Stimulated activated memory B cell treated with anti-CD40 and anti-IgM and Interleukin-4, amounts not matched to agents 10 μg/mL and 1 μg/mL and 100 μg/mL, for 72 hours (primary cell): ENCODE data around the gene CHRM4.

ENCODE experiments used
- ATAC-seq: fragments of 150-1000 bp; cut with Tn5 transposase; 2 replicates; pipeline ENCODE4 v1.10.0; 2021
- H3K27ac Mint-ChIP-seq: one replicate; pipeline ENCODE4 v1.8.0; 2022; ENCODE audit warnings: mild to moderate bottlenecking, mixed read lengths
- H3K27me3 Mint-ChIP-seq: one replicate; pipeline ENCODE4 v1.8.0; 2022; ENCODE audit warnings: mixed read lengths
- H3K36me3 Mint-ChIP-seq: one replicate; pipeline ENCODE4 v1.8.0; 2022; ENCODE audit warnings: mixed read lengths
- H3K4me1 Mint-ChIP-seq: one replicate; pipeline ENCODE4 v1.8.0; 2022; ENCODE audit warnings: mixed read lengths
- H3K4me3 Mint-ChIP-seq: one replicate; pipeline ENCODE4 v1.8.0; 2022; ENCODE audit warnings: mild to moderate bottlenecking, moderate library complexity, mixed read lengths
- H3K9me3 Mint-ChIP-seq: one replicate; pipeline ENCODE4 v1.8.0; 2022; ENCODE audit warnings: mixed read lengths

CHRM4 gene

DNA sequence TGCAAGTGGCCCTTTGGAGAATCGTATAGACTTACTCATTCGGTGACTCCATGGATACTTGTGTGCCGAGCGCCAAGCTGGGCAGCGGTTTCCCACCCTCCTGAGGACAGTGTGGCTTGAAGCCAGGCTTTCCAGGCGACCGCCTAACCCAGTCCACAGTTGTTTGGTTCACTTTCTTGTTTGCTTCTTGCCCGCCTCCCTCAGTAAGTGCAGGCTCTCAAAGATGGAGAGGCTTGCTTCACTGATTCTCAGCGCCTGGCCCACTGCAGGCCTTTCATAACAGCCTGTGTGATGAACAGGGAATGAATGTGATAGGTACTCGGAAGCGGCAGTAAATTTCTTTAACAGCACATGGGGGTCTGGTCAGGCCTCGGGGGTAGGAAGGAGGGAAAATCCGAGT, 21.3 kb downstream of the CHRM4 start:
- Mint-ChIP-seq H3K4me3 (no peak overlapping the region), H3K27me3 (no peaks in the 10 kb centered on the region), H3K9me3 (no peaks in the 10 kb centered on the region), H3K4me1 (peaks cover 7% of the 10 kb centered on the region), H3K36me3 (peaks cover 33% of the 10 kb centered on the region), H3K27ac (no peak overlapping the region)
- ATAC-seq = no peak

DNA sequence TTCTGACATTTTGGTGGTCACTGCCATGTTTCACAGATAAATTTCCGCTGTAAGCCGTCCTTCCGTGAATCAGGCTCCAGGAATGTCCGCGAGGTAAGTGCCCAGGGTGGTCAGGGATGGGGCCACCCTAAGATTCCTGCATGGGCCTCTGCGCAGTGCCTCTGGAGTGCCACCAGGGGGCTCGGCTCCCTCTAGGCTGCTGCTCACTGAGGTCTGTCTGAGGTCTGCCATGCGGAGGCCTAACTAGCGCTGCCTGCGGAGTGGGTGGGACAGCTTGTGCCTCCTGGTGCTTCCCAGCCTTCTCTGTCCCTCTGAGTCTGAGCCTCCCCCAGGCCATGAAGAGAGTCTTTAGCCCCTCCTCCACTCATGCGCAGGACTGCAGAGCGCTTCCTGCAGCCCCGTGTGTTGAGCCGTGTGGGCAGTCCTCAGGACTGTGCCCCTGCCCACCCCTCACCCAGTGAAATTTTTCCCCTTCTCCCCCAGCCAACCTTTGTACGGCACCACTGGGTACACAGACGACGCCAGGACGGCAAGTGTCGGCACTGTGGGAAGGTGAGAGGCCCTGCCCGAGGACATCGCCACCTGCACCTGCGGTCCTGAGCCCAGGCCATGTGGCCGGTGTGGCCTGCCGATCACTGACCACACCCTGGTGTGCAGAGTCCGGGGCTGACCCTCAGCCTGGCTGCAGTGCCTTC, 22.0 kb downstream of the CHRM4 start:
- no peak overlapping the region for H3K27ac Mint-ChIP-seq
- no peaks in the 10 kb centered on the region for H3K27me3 Mint-ChIP-seq
- peak; percentile 61 for ATAC-seq
- H3K4me3 Mint-ChIP-seq = no peak overlapping the region
- peaks cover 7% of the 10 kb centered on the region for H3K4me1 Mint-ChIP-seq
- no peaks in the 10 kb centered on the region for H3K9me3 Mint-ChIP-seq
- H3K36me3 Mint-ChIP-seq = peaks cover 28% of the 10 kb centered on the region

GRCh38 chr11:46367916-46368267, 23.7 kb downstream of the CHRM4 start:
- Mint-ChIP-seq H3K27ac (no peak overlapping the region), H3K27me3 (no peaks in the 10 kb centered on the region), H3K4me3 (no peak overlapping the region), H3K9me3 (no peaks in the 10 kb centered on the region), H3K4me1 (peaks cover 9% of the 10 kb centered on the region), H3K36me3 (peaks cover 30% of the 10 kb centered on the region)
- no peak for ATAC-seq

DNA sequence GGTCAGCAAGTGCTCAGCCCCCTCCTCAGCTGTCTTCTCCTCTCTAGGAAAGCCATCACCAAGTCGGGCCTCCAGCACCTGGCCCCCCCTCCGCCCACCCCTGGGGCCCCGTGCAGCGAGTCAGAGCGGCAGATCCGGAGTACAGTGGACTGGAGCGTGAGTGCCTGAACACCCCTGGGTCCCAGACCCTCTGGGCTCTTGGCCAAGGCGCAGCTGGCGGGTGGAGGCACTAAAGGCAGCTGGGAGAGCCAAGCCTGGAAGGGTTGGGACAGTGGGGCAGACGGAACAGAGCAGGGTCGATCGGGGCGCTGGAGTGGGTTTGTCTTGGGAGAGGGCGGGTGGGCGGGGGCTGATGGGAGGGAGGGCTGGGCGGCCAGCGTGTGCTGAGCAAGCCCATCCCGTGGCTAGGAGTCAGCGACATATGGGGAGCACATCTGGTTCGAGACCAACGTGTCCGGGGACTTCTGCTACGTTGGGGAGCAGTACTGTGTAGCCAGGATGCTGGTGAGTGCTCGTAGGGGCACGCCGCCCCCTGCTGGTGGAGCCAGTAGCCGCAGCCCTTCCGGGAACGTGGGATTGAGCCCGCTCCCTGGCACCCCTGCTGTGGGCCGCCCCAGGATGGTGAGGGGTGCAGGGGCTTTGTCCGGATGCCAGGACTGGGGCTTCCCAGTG, 24.2 kb downstream of the CHRM4 start:
- ATAC-seq = peak; percentile 69

GRCh38 chr11:46366661-46367161, 24.9 kb downstream of the CHRM4 start:
- Mint-ChIP-seq H3K27ac (no peak overlapping the region), H3K36me3 (peaks cover 27% of the 10 kb centered on the region), H3K4me3 (no peak overlapping the region), H3K4me1 (peaks cover 18% of the 10 kb centered on the region), H3K9me3 (no peaks in the 10 kb centered on the region), H3K27me3 (no peaks in the 10 kb centered on the region)
- ATAC-seq = peak; percentile 21

More for the DNA sequence above, 24.2 kb downstream of the CHRM4 start:
- Mint-ChIP-seq H3K27ac (no peak overlapping the region), H3K27me3 (no peaks in the 10 kb centered on the region), H3K4me1 (peaks cover 14% of the 10 kb centered on the region), H3K4me3 (no peak overlapping the region), H3K36me3 (peaks cover 27% of the 10 kb centered on the region), H3K9me3 (no peaks in the 10 kb centered on the region)

DNA sequence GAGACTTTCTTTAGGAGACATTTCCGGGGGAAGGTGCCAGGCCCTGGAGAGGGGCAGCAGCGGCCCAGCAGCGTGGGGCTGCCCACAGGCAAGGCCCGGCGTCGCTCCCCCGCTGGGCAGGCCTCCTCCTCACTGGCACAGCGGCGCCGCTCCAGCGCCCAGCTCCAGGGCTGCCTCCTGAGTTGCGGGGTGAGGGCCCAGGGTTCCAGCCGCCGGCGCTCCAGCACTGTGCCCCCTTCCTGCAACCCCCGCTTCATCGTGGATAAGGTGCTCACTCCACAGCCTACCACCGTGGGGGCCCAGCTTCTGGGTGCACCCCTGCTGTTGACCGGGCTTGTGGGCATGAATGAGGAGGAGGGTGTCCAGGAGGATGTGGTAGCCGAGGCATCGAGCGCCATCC, 25.3 kb downstream of the CHRM4 start:
- Mint-ChIP-seq H3K27ac (no peak overlapping the region), H3K27me3 (no peaks in the 10 kb centered on the region), H3K9me3 (no peaks in the 10 kb centered on the region), H3K4me1 (peaks cover 22% of the 10 kb centered on the region), H3K4me3 (no peak overlapping the region), H3K36me3 (peaks cover 27% of the 10 kb centered on the region)
- no peak for ATAC-seq

GRCh38 chr11:46364791-46365190, 26.8 kb downstream of the CHRM4 start:
- H3K36me3 Mint-ChIP-seq = peaks cover 20% of the 10 kb centered on the region
- H3K27ac Mint-ChIP-seq = peak overlapping the region; percentile 34
- H3K4me3 Mint-ChIP-seq = no peak overlapping the region
- H3K9me3 Mint-ChIP-seq = no peaks in the 10 kb centered on the region
- H3K4me1 Mint-ChIP-seq = peaks cover 33% of the 10 kb centered on the region
- no peak for ATAC-seq
- H3K27me3 Mint-ChIP-seq = no peaks in the 10 kb centered on the region

DNA sequence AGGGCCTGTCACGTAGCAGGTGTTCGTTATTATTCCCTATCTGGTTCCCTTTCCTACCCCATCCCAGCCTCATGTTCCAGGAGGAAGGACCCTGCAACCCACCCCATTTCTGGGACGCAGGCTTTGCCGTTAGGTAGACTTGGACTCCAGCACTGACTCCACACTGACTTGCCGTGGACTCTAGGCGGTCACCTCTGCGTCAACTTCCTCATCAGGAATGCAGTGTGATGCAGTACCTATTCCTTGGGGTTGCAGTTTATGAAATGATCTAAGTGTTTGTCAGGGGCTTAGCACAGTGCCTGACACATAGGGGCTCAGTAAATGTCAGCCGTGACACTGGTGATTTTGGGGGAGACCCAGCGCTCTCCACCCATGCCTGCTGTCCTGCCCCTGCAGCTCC, 27.5 kb downstream of the CHRM4 start:
- H3K36me3 Mint-ChIP-seq = peaks cover 13% of the 10 kb centered on the region
- no peak overlapping the region for H3K4me3 Mint-ChIP-seq
- no peak overlapping the region for H3K27ac Mint-ChIP-seq
- H3K4me1 Mint-ChIP-seq = peaks cover 33% of the 10 kb centered on the region
- no peaks in the 10 kb centered on the region for H3K27me3 Mint-ChIP-seq
- ATAC-seq = no peak
- no peaks in the 10 kb centered on the region for H3K9me3 Mint-ChIP-seq

DNA sequence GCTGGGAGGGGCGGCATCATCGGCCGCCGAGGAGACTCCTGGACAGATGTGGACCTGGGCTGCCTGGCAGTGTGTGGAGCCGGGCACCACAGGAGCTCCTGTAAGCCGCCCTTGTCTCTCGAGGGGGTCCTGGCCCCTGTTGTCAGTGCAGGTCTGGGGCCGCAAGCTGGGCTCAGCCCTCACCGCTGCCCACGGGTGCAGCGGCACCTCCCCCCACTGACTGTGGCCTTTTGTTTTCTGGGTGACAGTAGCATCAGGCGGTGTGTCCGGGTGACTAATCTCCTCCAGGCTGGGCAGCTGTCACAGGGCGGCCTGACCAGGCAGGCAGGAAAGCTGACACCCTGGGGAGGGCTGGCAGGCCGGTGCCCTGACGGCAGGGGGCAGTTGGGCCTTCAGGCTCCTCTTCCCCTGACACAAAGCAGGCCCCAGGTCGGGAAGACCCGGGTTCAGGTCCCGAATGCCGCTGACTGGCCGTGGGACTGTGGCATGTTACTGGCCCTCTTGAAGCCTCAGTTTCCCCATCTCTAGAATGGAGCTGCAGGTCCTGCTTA, 28.0 kb downstream of the CHRM4 start:
- H3K9me3 Mint-ChIP-seq = no peaks in the 10 kb centered on the region
- no peak for ATAC-seq
- no peak overlapping the region for H3K27ac Mint-ChIP-seq
- no peaks in the 10 kb centered on the region for H3K27me3 Mint-ChIP-seq
- peaks cover 33% of the 10 kb centered on the region for H3K4me1 Mint-ChIP-seq
- no peak overlapping the region for H3K4me3 Mint-ChIP-seq
- H3K36me3 Mint-ChIP-seq = peaks cover 7% of the 10 kb centered on the region

GRCh38 chr11:46363031-46363407, 28.6 kb downstream of the CHRM4 start:
- Mint-ChIP-seq H3K36me3 (peaks cover 5% of the 10 kb centered on the region), H3K27me3 (no peaks in the 10 kb centered on the region), H3K4me3 (no peak overlapping the region), H3K4me1 (peaks cover 33% of the 10 kb centered on the region), H3K27ac (no peak overlapping the region), H3K9me3 (no peaks in the 10 kb centered on the region)
- ATAC-seq = no peak

- Mint-ChIP-seq H3K36me3 (peaks cover 9% of the 10 kb centered on the region), H3K4me1 (peaks cover 36% of the 10 kb centered on the region), H3K9me3 (no peaks in the 10 kb centered on the region), H3K4me3 (peak overlapping the region; percentile 43), H3K27me3 (no peaks in the 10 kb centered on the region), H3K27ac (peak overlapping the region; percentile 80)
- ATAC-seq = no peak
Observed at GRCh38 chr11:46362156-46363030, 29.2 kb downstream of the CHRM4 start.

GRCh38 chr11:46361283-46362155, 30.1 kb downstream of the CHRM4 start:
- H3K36me3 Mint-ChIP-seq = peaks cover 10% of the 10 kb centered on the region
- H3K27ac Mint-ChIP-seq = peak overlapping the region; percentile 80
- peak overlapping the region; percentile 72 for H3K4me3 Mint-ChIP-seq
- H3K9me3 Mint-ChIP-seq = no peaks in the 10 kb centered on the region
- ATAC-seq = peak; percentile 80
- peaks cover 32% of the 10 kb centered on the region for H3K4me1 Mint-ChIP-seq
- no peaks in the 10 kb centered on the region for H3K27me3 Mint-ChIP-seq

DNA sequence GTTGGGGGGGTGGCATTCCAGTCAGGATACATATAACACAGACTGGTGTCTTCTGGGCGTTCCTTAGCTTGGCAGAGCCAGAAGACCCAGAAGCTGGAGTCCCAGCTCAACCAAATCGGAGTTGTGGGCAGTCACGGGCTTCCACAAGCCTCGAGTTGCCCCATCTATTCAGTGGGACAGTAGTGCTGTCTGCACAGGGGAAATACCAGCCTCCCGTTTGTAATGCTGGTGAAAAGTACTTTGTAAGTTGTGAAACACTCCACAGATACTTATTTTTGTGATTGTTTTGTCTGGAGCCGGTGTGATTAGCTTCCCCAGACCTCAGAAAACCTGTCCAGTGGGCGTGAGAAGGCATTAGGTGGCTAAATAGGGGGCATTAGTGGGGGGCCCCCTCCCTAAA, 30.7 kb downstream of the CHRM4 start:
- peak; percentile 35 for ATAC-seq
- Mint-ChIP-seq H3K9me3 (no peaks in the 10 kb centered on the region), H3K4me3 (peak overlapping the region; percentile 72), H3K27ac (peak overlapping the region; percentile 80), H3K27me3 (no peaks in the 10 kb centered on the region), H3K36me3 (peaks cover 15% of the 10 kb centered on the region), H3K4me1 (peaks cover 32% of the 10 kb centered on the region)

DNA sequence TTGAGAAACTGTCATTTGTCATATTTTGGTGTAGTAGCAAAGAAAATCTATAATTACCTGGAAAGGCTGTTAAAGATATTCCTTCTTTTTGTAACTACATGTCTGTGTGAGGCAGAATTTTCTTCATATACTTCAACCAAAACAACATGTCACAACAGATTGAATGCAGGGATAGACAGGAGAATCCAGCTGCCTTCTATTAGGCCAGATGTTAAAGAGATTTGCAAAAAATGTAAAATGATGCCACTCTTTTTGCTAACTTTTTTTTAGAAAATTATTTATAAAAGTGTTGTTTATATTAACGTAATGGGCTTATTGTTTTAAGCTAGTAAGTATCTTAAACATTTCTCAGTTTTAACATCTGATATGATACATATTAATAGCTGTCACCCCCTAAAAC, 31.6 kb downstream of the CHRM4 start:
- Mint-ChIP-seq H3K27me3 (no peaks in the 10 kb centered on the region), H3K4me3 (no peak overlapping the region), H3K9me3 (no peaks in the 10 kb centered on the region), H3K27ac (no peak overlapping the region), H3K4me1 (peaks cover 32% of the 10 kb centered on the region), H3K36me3 (peaks cover 17% of the 10 kb centered on the region)
- no peak for ATAC-seq
